ENCODE measurements around the gene FREM1.

DNA sequence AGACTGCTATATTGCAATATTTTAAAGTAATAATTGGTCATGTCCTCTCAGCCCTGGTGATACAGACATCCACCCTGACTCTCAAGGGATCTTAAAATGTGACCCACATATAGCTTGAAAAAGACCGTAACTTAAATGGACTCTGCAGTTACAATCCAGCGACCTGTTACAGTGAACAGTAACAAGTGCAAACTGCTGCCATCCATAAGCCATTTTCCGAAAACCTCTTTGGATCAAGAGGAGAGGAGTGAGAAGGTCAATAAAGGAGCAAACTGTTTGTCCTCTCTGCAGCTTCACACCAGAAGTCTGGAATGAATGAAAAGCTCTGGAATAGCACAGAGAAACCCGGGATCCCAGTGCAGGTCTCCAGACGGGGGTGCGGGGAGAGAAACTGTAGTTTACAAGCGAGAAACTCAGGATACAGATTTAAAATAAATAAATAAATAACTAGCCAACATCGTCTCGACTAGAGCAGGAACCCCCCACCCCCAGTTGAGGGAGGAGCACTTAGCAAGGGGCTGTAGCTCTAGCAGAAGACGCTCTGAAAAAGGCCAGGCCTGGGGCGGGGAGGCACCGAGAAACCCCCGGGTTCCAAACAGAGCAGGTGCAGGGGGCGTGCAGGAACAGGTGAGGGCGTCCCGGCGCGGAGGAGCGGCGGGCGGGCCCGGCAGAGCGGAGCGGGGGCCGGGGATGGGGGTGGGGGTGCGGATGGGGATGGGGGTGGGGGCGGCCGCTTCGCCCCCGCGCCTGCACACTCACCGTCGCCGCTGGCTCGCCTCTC is 217.6 kb downstream of the FREM1 start:
- TF ChIP-seq EP300 (IDR thresholded peaks at IDR 0.05): no peak
- TF ChIP-seq, protein P1, sequence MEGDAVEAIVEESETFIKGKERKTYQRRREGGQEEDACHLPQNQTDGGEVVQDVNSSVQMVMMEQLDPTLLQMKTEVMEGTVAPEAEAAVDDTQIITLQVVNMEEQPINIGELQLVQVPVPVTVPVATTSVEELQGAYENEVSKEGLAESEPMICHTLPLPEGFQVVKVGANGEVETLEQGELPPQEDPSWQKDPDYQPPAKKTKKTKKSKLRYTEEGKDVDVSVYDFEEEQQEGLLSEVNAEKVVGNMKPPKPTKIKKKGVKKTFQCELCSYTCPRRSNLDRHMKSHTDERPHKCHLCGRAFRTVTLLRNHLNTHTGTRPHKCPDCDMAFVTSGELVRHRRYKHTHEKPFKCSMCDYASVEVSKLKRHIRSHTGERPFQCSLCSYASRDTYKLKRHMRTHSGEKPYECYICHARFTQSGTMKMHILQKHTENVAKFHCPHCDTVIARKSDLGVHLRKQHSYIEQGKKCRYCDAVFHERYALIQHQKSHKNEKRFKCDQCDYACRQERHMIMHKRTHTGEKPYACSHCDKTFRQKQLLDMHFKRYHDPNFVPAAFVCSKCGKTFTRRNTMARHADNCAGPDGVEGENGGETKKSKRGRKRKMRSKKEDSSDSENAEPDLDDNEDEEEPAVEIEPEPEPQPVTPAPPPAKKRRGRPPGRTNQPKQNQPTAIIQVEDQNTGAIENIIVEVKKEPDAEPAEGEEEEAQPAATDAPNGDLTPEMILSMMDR (IDR thresholded peaks at IDR 0.05): no peak
- no peak for TF ChIP-seq POLR2A (IDR thresholded peaks at IDR 0.05)

Measured in tibial nerve (tissue), 4 donors.